Retinal pigment epithelial cell (primary cell): ENCODE data around the gene TCTN2.

Experiments used
- DNase-seq: peaks from one replicate; pipeline ENCODE4 v3.0.0-alpha.2; 2010; ENCODE audit warnings: low read depth
- H3K4me3 ChIP-seq: 2 replicates; pipeline ENCODE4 v1.5.1; 2011; ENCODE audit warnings: mild to moderate bottlenecking, low read length, control low read depth, moderate library complexity
- CTCF ChIP-seq: conservative IDR thresholded peaks from 2 replicates; pipeline ENCODE4 v1.5.1; 2011; ENCODE audit warnings: low read depth, low read length, control low read depth, inconsistent platforms

The TCTN2 gene

GRCh38 chr12:123734268-123734667, 63.4 kb downstream of the TCTN2 start:
- no peak for DNase-seq
- H3K4me3 ChIP-seq, result no peak overlapping the region
- TF ChIP-seq CTCF, result no peak

- TF ChIP-seq CTCF, result no peak
- H3K4me3 ChIP-seq, result no peak overlapping the region
- no peak for DNase-seq
Observed at GRCh38 chr12:123741937-123742572, 71.1 kb downstream of the TCTN2 start.

GRCh38 chr12:123743002-123743401, 72.1 kb downstream of the TCTN2 start:
- TF ChIP-seq CTCF, result no peak
- H3K4me3 ChIP-seq, result no peak overlapping the region
- no peak for DNase-seq

GRCh38 chr12:123744836-123745235, 73.9 kb downstream of the TCTN2 start:
- no peak overlapping the region for H3K4me3 ChIP-seq
- DNase-seq, result no peak
- peak; percentile 27 for TF ChIP-seq CTCF

- no peak overlapping the region for H3K4me3 ChIP-seq
- DNase-seq, result no peak
- no peak for TF ChIP-seq CTCF
Observed at GRCh38 chr12:123747309-123747708, 76.4 kb downstream of the TCTN2 start.

GRCh38 chr12:123748161-123748560, 77.2 kb downstream of the TCTN2 start:
- TF ChIP-seq CTCF, result no peak
- DNase-seq, result no peak
- H3K4me3 ChIP-seq, result no peak overlapping the region

GRCh38 chr12:123748661-123749060, 77.7 kb downstream of the TCTN2 start:
- DNase-seq, result no peak
- H3K4me3 ChIP-seq, result no peak overlapping the region

More at GRCh38 chr12:123748661-123749060, 77.7 kb downstream of the TCTN2 start:
- no peak for TF ChIP-seq CTCF
